ENCODE results near the gene PXMP2. TPM values are rescaled to one million over a fixed set of nuclear protein-coding genes. Genes with fewer than 3 reads are reported as not detected.
"Not testable (repeated sequence)": the region's sequence is repeated elsewhere in the genome, so short reads cannot be mapped to it uniquely, and the experiment has no call there.

Gene PXMP2
- total RNA-seq, 1 experiment from 2014 or later = 39.9 TPM

GRCh38 chr12:132747896-132748295, 60.5 kb downstream of the PXMP2 start:
- intact Hi-C loops (cut with micrococcal nuclease; ENCODE audit: unreplicated experiment) = no loop called here
- CTCF ChIA-PET = no interaction called here
- no TSS peak for BruUV-seq (replicated peaks)

GRCh38 chr12:132748319-132748718, 60.9 kb downstream of the PXMP2 start:
- H3K36me3 ChIP-seq (ENCODE audit: control insufficient read depth, insufficient read depth, low read length) = no peaks in the 10 kb centered on the region
- H3K4me3 ChIP-seq (ENCODE audit: low read depth, low read length) = no peak overlapping the region
- POLR2A ChIA-PET = interaction anchor here (0.6 kb wide), 1 partner anchor 11 kb away, joined by 3 read pairs; no protein-coding TSS in a partner anchor
- peaks cover 99% of the 10 kb centered on the region for H3K36me3 Mint-ChIP-seq (ENCODE audit: insufficient read depth, unreplicated experiment)
- no peaks in the 10 kb centered on the region for H3K9me3 Mint-ChIP-seq (ENCODE audit: unreplicated experiment)
- no peaks in the 10 kb centered on the region for H3K4me1 ChIP-seq
- no peaks in the 10 kb centered on the region for H3K27me3 Mint-ChIP-seq (ENCODE audit: insufficient read depth, unreplicated experiment)
- H3K27me3 ChIP-seq (replicated peaks; ENCODE audit: control insufficient read depth, insufficient read depth, low read length) = no peaks in the 10 kb centered on the region
- H3K27ac Mint-ChIP-seq (ENCODE audit: unreplicated experiment) = no peak overlapping the region
- CTCF ChIA-PET = no interaction called here
- H3K4me3 Mint-ChIP-seq (ENCODE audit: unreplicated experiment) = no peak overlapping the region
- BruUV-seq (replicated peaks) = no TSS peak
- no peaks in the 10 kb centered on the region for H3K9me3 ChIP-seq
- TF ChIP-seq CTCF (IDR thresholded peaks at IDR 0.05; ENCODE audit: insufficient read depth in 1 of 2, low read depth in 1 of 2, low read length in 1 of 2, severe bottlenecking in 1 of 2, unreplicated experiment in 1 of 2) = no peak
- intact Hi-C loops (cut with micrococcal nuclease; ENCODE audit: unreplicated experiment) = no loop called here
- DNase-seq = no peak
- H3K4me1 Mint-ChIP-seq (ENCODE audit: low read depth, unreplicated experiment) = no peaks in the 10 kb centered on the region

More at GRCh38 chr12:132747896-132748295, 60.5 kb downstream of the PXMP2 start:
- no peak for DNase-seq
- Histone ChIP-seq H3K36me3 (ENCODE audit: control insufficient read depth, insufficient read depth, low read length) (no peaks in the 10 kb centered on the region), H3K4me1 (no peaks in the 10 kb centered on the region), H3K9me3 (no peaks in the 10 kb centered on the region), H3K4me3 (ENCODE audit: low read depth, low read length) (no peak overlapping the region), H3K27me3 (replicated peaks; ENCODE audit: control insufficient read depth, insufficient read depth, low read length) (no peaks in the 10 kb centered on the region)
- Mint-ChIP-seq H3K9me3 (ENCODE audit: unreplicated experiment) (peaks cover 2% of the 10 kb centered on the region), H3K27me3 (ENCODE audit: insufficient read depth, unreplicated experiment) (no peaks in the 10 kb centered on the region), H3K36me3 (ENCODE audit: insufficient read depth, unreplicated experiment) (peaks cover 99% of the 10 kb centered on the region), H3K4me1 (ENCODE audit: low read depth, unreplicated experiment) (no peaks in the 10 kb centered on the region), H3K4me3 (ENCODE audit: unreplicated experiment) (no peak overlapping the region), H3K27ac (ENCODE audit: unreplicated experiment) (no peak overlapping the region)
- TF ChIP-seq CTCF (IDR thresholded peaks at IDR 0.05; ENCODE audit: insufficient read depth in 1 of 2, low read depth in 1 of 2, low read length in 1 of 2, severe bottlenecking in 1 of 2, unreplicated experiment in 1 of 2) = no peak
- POLR2A ChIA-PET = interaction anchor here (0.6 kb wide), 1 partner anchor 11 kb away, joined by 3 read pairs; no protein-coding TSS in a partner anchor

- H3K27ac Mint-ChIP-seq (ENCODE audit: unreplicated experiment); POLR2A ChIA-PET; intact Hi-C loops (cut with micrococcal nuclease; ENCODE audit: unreplicated experiment); H3K27me3 ChIP-seq (replicated peaks; ENCODE audit: control insufficient read depth, insufficient read depth, low read length); BruUV-seq (replicated peaks); H3K36me3 ChIP-seq (ENCODE audit: control insufficient read depth, insufficient read depth, low read length); H3K4me1 ChIP-seq; DNase-seq; H3K4me3 Mint-ChIP-seq (ENCODE audit: unreplicated experiment); H3K27me3 Mint-ChIP-seq (ENCODE audit: insufficient read depth, unreplicated experiment); H3K4me3 ChIP-seq (ENCODE audit: low read depth, low read length); H3K4me1 Mint-ChIP-seq (ENCODE audit: low read depth, unreplicated experiment); H3K9me3 Mint-ChIP-seq (ENCODE audit: unreplicated experiment); H3K9me3 ChIP-seq; CTCF ChIA-PET: not testable (repeated sequence)
- H3K36me3 Mint-ChIP-seq (ENCODE audit: insufficient read depth, unreplicated experiment) = peaks cover 96% of the 10 kb centered on the region
These were observed 66.3 kb downstream of the PXMP2 start for GRCh38 chr12:132753670-132754069.
